Activated CD4-positive, alpha-beta T cell treated with anti-CD3 and anti-CD28 coated beads, Interleukin-2, amount 50 U/mL, for 1 hour (primary cell): ENCODE results near the gene OPRM1.

Experiments used
- DNase-seq: peaks from one replicate; pipeline ENCODE4 v3.0.0-alpha.2; 2020

The OPRM1 gene

GRCh38 chr6:154243793-154244750, 205.0 kb downstream of the OPRM1 start:
- DNase-seq = no peak

- DNase-seq = no peak
Measured at GRCh38 chr6:154245506-154245905, 206.5 kb downstream of the OPRM1 start.

- DNase-seq = no peak
Measured at GRCh38 chr6:154246723-154247118, 207.7 kb downstream of the OPRM1 start.

GRCh38 chr6:154247119-154247861, 208.2 kb downstream of the OPRM1 start:
- peak; percentile 13 for DNase-seq

GRCh38 chr6:154249499-154250298, 210.7 kb downstream of the OPRM1 start:
- no peak for DNase-seq

GRCh38 chr6:154251116-154251515, 212.1 kb downstream of the OPRM1 start:
- no peak for DNase-seq

GRCh38 chr6:154252678-154253077, 213.6 kb downstream of the OPRM1 start:
- DNase-seq = no peak

GRCh38 chr6:154257067-154257466, 218.0 kb downstream of the OPRM1 start:
- DNase-seq = no peak

GRCh38 chr6:154258064-154258757, 219.2 kb downstream of the OPRM1 start:
- no peak for DNase-seq

- DNase-seq = no peak
Measured at GRCh38 chr6:154261688-154262397, 222.8 kb downstream of the OPRM1 start.

GRCh38 chr6:154266560-154267099, 227.6 kb downstream of the OPRM1 start:
- no peak for DNase-seq

- DNase-seq = no peak
Measured at GRCh38 chr6:154267508-154268106, 228.6 kb downstream of the OPRM1 start.

GRCh38 chr6:154268486-154268885, 229.4 kb downstream of the OPRM1 start:
- no peak for DNase-seq

GRCh38 chr6:154274168-154274567, 235.1 kb downstream of the OPRM1 start:
- DNase-seq = no peak

- no peak for DNase-seq
Measured at GRCh38 chr6:154276810-154277628, 238.0 kb downstream of the OPRM1 start.

GRCh38 chr6:154277629-154278017, 238.6 kb downstream of the OPRM1 start:
- DNase-seq = peak; percentile 6

- DNase-seq = no peak
Measured at GRCh38 chr6:154280521-154280920, 241.5 kb downstream of the OPRM1 start.

- no peak for DNase-seq
Measured at GRCh38 chr6:154284313-154284853, 245.3 kb downstream of the OPRM1 start.

- no peak for DNase-seq
Measured at GRCh38 chr6:154285826-154286225, 246.8 kb downstream of the OPRM1 start.
